Measurements from ENCODE around the gene CTLA4.

Gene CTLA4

GRCh38 chr2:203849010-203849409, 18.6 kb upstream of the CTLA4 start:
- Histone ChIP-seq H3K27me3 (no peaks in the 10 kb centered on the region), H3K4me1 (no peaks in the 10 kb centered on the region), H3K9me3 (no peaks in the 10 kb centered on the region), H3K36me3 (no peaks in the 10 kb centered on the region), H3K4me3 (ENCODE audit: low read depth, low read length) (no peak overlapping the region)
- no peak for DNase-seq
- TF ChIP-seq CTCF (IDR thresholded peaks at IDR 0.05; ENCODE audit: low read depth, low read length), result no peak

- no peak for TF ChIP-seq CTCF (IDR thresholded peaks at IDR 0.05; ENCODE audit: low read depth, low read length)
- Histone ChIP-seq H3K4me3 (ENCODE audit: low read depth, low read length) (no peak overlapping the region), H3K36me3 (no peaks in the 10 kb centered on the region), H3K9me3 (no peaks in the 10 kb centered on the region), H3K4me1 (no peaks in the 10 kb centered on the region), H3K27me3 (peaks cover 8% of the 10 kb centered on the region; the same call in 1 of the 2 replicates)
- DNase-seq, result no peak
Measured at GRCh38 chr2:203852760-203853159, 14.8 kb upstream of the CTLA4 start.

- no peak for TF ChIP-seq CTCF (IDR thresholded peaks at IDR 0.05; ENCODE audit: low read depth, low read length)
- no peak for DNase-seq
- H3K36me3 ChIP-seq, result no peaks in the 10 kb centered on the region
- H3K4me1 ChIP-seq, result no peaks in the 10 kb centered on the region
- H3K9me3 ChIP-seq, result no peaks in the 10 kb centered on the region
- H3K27me3 ChIP-seq, result peaks cover 8% of the 10 kb centered on the region; the same call in 1 of the 2 replicates
- no peak overlapping the region for H3K4me3 ChIP-seq (ENCODE audit: low read depth, low read length)
Measured at GRCh38 chr2:203853271-203853670, 14.3 kb upstream of the CTLA4 start.

- Histone ChIP-seq H3K4me1 (no peaks in the 10 kb centered on the region), H3K9me3 (no peaks in the 10 kb centered on the region), H3K4me3 (ENCODE audit: low read depth, low read length) (no peak overlapping the region), H3K27me3 (peaks cover 8% of the 10 kb centered on the region; the same call in 1 of the 2 replicates), H3K36me3 (no peaks in the 10 kb centered on the region)
- DNase-seq, result no peak
- no peak for TF ChIP-seq CTCF (IDR thresholded peaks at IDR 0.05; ENCODE audit: low read depth, low read length)
Measured at GRCh38 chr2:203853722-203854121, 13.8 kb upstream of the CTLA4 start.

GRCh38 chr2:203855274-203855673, 12.3 kb upstream of the CTLA4 start:
- Histone ChIP-seq H3K4me1 (no peaks in the 10 kb centered on the region), H3K9me3 (no peaks in the 10 kb centered on the region), H3K4me3 (ENCODE audit: low read depth, low read length) (no peak overlapping the region), H3K27me3 (peaks cover 8% of the 10 kb centered on the region; the same call in 1 of the 2 replicates), H3K36me3 (no peaks in the 10 kb centered on the region)
- DNase-seq, result no peak
- TF ChIP-seq CTCF (IDR thresholded peaks at IDR 0.05; ENCODE audit: low read depth, low read length), result no peak

GRCh38 chr2:203857656-203858055, 9.9 kb upstream of the CTLA4 start:
- H3K4me1 ChIP-seq, result no peaks in the 10 kb centered on the region
- no peaks in the 10 kb centered on the region for H3K9me3 ChIP-seq
- DNase-seq, result no peak
- no peak overlapping the region for H3K4me3 ChIP-seq (ENCODE audit: low read depth, low read length)
- peaks cover 13% of the 10 kb centered on the region; the same call in 1 of the 2 replicates for H3K27me3 ChIP-seq
- TF ChIP-seq CTCF (IDR thresholded peaks at IDR 0.05; ENCODE audit: low read depth, low read length), result no peak
- H3K36me3 ChIP-seq, result no peaks in the 10 kb centered on the region
